ENCODE measurements around the gene INS. TPM values are rescaled to one million over a fixed set of nuclear protein-coding genes. Genes with fewer than 3 reads are reported as not detected.

Gene INS
- total and polyA plus RNA-seq, 10 of the 15 experiments (the other 5 are each of a cell fraction or from before 2014, with no cell fraction given), result not detected

DNA sequence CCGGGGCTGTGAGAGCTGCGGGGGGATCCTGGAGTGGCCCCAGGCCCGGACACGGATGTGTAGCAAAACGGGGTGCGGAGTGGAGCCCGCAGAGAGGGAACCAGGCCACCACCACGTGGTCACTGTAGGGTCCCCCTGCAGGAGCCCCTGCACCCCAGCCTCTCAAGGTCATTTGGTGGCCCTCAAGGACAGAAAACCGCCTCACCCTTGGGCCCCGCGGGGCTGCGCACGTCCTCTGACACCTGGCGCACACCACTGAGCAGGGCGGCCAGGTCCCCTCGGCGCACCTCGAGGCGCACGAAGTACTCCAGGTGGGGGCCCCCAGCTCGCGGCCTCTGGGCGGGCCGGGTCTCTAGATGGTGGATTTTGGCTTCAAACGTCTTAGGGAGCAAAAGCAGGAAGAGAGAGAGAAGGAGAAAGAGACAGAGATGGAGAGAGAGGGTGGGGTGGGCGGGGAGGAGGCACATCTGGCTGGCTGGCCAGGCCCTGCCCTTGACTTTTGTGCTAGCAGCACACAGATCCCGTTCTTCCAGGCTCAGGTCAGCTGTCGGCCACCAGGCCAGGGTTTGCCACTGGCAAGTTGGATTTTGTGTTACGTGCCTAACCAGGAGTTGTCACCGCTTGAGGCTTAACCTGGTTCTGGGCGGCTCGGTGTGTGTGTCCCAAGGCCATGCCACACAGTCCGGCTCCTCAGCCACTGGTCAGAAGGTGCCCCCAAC lies 7.4 kb upstream of the INS start:
- no peak overlapping the region for H3K4me3 ChIP-seq
- FAIRE-seq, result no peak
- RAD21 ChIA-PET (ENCODE audit: unreplicated experiment), result no interaction called here
- TF ChIP-seq, protein P1, sequence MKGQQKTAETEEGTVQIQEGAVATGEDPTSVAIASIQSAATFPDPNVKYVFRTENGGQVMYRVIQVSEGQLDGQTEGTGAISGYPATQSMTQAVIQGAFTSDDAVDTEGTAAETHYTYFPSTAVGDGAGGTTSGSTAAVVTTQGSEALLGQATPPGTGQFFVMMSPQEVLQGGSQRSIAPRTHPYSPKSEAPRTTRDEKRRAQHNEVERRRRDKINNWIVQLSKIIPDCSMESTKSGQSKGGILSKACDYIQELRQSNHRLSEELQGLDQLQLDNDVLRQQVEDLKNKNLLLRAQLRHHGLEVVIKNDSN (IDR thresholded peaks at IDR 0.05; ENCODE audit: borderline replicate concordance, extremely low read length, insufficient read depth, low read depth, low read length), result no peak
- TF ChIP-seq NFIC (IDR thresholded peaks at IDR 0.05; ENCODE audit: low read depth, low read length) (no peak), ZNF207 (IDR thresholded peaks at IDR 0.05; ENCODE audit: borderline replicate concordance) (no peak), EZH2 (IDR thresholded peaks at IDR 0.05; ENCODE audit: borderline replicate concordance, control insufficient read depth, low read depth, low read length) (no peak), NRF1 (conservative IDR thresholded peaks at IDR 0.05; ENCODE audit: low read depth, low read length) (no peak), ASH2L (IDR thresholded peaks at IDR 0.05; ENCODE audit: borderline replicate concordance, low read depth) (no peak), RFX5 (IDR thresholded peaks at IDR 0.05; ENCODE audit: low read depth, low read length) (no peak), RB1 (IDR thresholded peaks at IDR 0.05; ENCODE audit: borderline replicate concordance) (no peak), IKZF1 (conservative IDR thresholded peaks at IDR 0.05) (no peak), CBFB (IDR thresholded peaks at IDR 0.05; ENCODE audit: low read depth) (no peak), ZZZ3 (IDR thresholded peaks at IDR 0.05; ENCODE audit: control insufficient read depth, insufficient read length, low read depth) (no peak)
- TF ChIP-seq, protein P2, sequence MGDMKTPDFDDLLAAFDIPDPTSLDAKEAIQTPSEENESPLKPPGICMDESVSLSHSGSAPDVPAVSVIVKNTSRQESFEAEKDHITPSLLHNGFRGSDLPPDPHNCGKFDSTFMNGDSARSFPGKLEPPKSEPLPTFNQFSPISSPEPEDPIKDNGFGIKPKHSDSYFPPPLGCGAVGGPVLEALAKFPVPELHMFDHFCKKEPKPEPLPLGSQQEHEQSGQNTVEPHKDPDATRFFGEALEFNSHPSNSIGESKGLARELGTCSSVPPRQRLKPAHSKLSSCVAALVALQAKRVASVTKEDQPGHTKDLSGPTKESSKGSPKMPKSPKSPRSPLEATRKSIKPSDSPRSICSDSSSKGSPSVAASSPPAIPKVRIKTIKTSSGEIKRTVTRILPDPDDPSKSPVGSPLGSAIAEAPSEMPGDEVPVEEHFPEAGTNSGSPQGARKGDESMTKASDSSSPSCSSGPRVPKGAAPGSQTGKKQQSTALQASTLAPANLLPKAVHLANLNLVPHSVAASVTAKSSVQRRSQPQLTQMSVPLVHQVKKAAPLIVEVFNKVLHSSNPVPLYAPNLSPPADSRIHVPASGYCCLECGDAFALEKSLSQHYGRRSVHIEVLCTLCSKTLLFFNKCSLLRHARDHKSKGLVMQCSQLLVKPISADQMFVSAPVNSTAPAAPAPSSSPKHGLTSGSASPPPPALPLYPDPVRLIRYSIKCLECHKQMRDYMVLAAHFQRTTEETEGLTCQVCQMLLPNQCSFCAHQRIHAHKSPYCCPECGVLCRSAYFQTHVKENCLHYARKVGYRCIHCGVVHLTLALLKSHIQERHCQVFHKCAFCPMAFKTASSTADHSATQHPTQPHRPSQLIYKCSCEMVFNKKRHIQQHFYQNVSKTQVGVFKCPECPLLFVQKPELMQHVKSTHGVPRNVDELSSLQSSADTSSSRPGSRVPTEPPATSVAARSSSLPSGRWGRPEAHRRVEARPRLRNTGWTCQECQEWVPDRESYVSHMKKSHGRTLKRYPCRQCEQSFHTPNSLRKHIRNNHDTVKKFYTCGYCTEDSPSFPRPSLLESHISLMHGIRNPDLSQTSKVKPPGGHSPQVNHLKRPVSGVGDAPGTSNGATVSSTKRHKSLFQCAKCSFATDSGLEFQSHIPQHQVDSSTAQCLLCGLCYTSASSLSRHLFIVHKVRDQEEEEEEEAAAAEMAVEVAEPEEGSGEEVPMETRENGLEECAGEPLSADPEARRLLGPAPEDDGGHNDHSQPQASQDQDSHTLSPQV (IDR thresholded peaks at IDR 0.05), result no peak
- TF ChIP-seq, protein P3, sequence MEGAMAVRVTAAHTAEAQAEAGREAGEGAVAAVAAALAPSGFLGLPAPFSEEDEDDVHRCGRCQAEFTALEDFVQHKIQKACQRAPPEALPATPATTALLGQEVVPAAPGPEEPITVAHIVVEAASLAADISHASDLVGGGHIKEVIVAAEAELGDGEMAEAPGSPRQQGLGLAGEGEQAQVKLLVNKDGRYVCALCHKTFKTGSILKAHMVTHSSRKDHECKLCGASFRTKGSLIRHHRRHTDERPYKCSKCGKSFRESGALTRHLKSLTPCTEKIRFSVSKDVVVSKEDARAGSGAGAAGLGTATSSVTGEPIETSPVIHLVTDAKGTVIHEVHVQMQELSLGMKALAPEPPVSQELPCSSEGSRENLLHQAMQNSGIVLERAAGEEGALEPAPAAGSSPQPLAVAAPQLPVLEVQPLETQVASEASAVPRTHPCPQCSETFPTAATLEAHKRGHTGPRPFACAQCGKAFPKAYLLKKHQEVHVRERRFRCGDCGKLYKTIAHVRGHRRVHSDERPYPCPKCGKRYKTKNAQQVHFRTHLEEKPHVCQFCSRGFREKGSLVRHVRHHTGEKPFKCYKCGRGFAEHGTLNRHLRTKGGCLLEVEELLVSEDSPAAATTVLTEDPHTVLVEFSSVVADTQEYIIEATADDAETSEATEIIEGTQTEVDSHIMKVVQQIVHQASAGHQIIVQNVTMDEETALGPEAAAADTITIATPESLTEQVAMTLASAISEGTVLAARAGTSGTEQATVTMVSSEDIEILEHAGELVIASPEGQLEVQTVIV (IDR thresholded peaks at IDR 0.05; ENCODE audit: borderline replicate concordance, partially characterized antibody), result no peak
- TF ChIP-seq, protein P4, sequence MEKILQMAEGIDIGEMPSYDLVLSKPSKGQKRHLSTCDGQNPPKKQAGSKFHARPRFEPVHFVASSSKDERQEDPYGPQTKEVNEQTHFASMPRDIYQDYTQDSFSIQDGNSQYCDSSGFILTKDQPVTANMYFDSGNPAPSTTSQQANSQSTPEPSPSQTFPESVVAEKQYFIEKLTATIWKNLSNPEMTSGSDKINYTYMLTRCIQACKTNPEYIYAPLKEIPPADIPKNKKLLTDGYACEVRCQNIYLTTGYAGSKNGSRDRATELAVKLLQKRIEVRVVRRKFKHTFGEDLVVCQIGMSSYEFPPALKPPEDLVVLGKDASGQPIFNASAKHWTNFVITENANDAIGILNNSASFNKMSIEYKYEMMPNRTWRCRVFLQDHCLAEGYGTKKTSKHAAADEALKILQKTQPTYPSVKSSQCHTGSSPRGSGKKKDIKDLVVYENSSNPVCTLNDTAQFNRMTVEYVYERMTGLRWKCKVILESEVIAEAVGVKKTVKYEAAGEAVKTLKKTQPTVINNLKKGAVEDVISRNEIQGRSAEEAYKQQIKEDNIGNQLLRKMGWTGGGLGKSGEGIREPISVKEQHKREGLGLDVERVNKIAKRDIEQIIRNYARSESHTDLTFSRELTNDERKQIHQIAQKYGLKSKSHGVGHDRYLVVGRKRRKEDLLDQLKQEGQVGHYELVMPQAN (conservative IDR thresholded peaks at IDR 0.05), result no peak

More for the DNA sequence above, 7.4 kb upstream of the INS start:
- WGBS (ENCODE audit: insufficient coverage, insufficient replicate concordance, low lambda C conversion rate, missing lambda C conversion rate), result 61% methylated on average over 27 of the region's 33 CpGs
- ATAC-seq, result no peak
- POLR2A ChIA-PET, result interaction anchor here (0.6 kb wide), 1 partner anchor 16 kb away, joined by 7 read pairs; no protein-coding TSS in a partner anchor
- in situ Hi-C loops (cut with MboI), result no loop called here
- H3K27ac ChIP-seq (ENCODE audit: control insufficient read depth, insufficient read depth), result no peak overlapping the region
- intact Hi-C loops (cut with micrococcal nuclease; ENCODE audit: unreplicated experiment), result no loop called here
- no peaks in the 10 kb centered on the region for H4K20me1 ChIP-seq (ENCODE audit: control insufficient read depth, insufficient read depth)
- H3K79me2 ChIP-seq (ENCODE audit: control insufficient read depth, insufficient read depth, low read length), result no peaks in the 10 kb centered on the region
- CTCF ChIA-PET, result interaction anchor here (0.7 kb wide), 1 partner anchor 252 kb away, joined by 3 read pairs; no protein-coding TSS in a partner anchor
- no peaks in the 10 kb centered on the region for H3K9me3 ChIP-seq (replicated peaks; ENCODE audit: control insufficient read depth, insufficient read depth, low read length)
- DNase-seq (ENCODE audit: low read depth, low spot score), result no peak
- BruUV-seq (replicated peaks), result no TSS peak
- no peaks in the 10 kb centered on the region for H3K27me3 ChIP-seq (replicated peaks in 1 of 2; ENCODE audit: control insufficient read depth in 2 of 2, insufficient read depth in 2 of 2, low read length in 1 of 2)
- no peak overlapping the region for H3K9ac ChIP-seq (ENCODE audit: control insufficient read depth, insufficient read depth, low read length)
- SMC1A ChIA-PET (ENCODE audit: uncharacterized antibody, unreplicated experiment), result no interaction called here
- H2AFZ ChIP-seq (ENCODE audit: control insufficient read depth, low read depth, low read length), result no peak overlapping the region
- H3K4me2 ChIP-seq (ENCODE audit: control insufficient read depth, insufficient read depth), result no peak overlapping the region
- H3K36me3 ChIP-seq (ENCODE audit: control insufficient read depth in 2 of 2, insufficient read depth in 2 of 2, low read length in 1 of 2), result no peaks in the 10 kb centered on the region
- H3K4me1 ChIP-seq (ENCODE audit: control insufficient read depth, insufficient read depth, low read length), result no peaks in the 10 kb centered on the region
